Esophagus mucosa (tissue), 1 donor: ENCODE data around the gene CABP4. TPM values are rescaled to one million over a fixed set of nuclear protein-coding genes. Genes with fewer than 3 reads are reported as not detected.
"Not testable (repeated sequence)": the region's sequence is repeated elsewhere in the genome, so short reads cannot be mapped to it uniquely, and the experiment has no call there.

Experiments used
- ATAC-seq: fragments of 200-7000 bp; cut with Tn5 transposase; one replicate; pipeline ENCODE4 v1.9.1; 2020
- total RNA-seq: library from RNA; stranded (reverse); gene quantifications from one replicate; pipeline ENCODE4 v1.2.4, GENCODE V29; 2023
- donor health status: DM: yes; HTN: yes; CAD: no.

Gene CABP4
- total RNA-seq, 1 donor from 2014 or later, result 0.24 TPM

DNA sequence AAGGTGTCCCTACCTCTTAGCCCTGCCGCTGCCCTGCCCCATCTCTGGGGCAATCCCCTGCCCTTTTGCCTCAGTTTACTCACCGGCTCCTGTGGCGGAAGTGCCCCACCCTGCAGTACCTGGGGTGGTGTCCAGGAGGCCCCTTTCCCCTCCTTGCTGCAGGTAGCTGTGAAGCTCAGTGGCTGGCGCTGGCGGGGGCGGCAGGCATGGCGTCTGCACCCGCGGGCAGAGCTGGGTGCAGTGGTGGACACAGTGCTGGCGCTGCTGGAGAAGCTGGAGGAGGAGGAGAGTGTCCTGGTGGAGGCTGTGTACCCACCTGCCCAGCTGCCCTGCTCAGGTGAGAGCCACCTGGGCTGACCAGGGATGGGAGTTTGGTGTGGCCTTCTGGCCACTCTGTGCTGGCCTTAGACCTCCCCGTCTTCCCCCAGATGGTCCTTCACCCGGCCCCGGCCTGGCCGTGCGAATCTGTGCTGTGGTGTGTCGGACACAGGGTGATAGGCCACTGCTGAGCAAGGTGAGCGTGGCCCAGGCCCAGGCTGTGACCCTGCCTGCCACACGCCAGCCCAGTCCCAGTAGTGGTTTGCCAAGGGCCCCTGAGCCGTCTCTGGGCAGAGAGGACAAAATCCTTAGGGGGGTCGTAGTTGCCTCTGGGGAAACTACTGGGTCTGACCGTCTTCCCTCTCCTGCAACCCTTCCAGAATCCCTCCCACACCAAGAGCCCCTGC, 35.7 kb upstream of the CABP4 start:
- no peak for ATAC-seq

DNA sequence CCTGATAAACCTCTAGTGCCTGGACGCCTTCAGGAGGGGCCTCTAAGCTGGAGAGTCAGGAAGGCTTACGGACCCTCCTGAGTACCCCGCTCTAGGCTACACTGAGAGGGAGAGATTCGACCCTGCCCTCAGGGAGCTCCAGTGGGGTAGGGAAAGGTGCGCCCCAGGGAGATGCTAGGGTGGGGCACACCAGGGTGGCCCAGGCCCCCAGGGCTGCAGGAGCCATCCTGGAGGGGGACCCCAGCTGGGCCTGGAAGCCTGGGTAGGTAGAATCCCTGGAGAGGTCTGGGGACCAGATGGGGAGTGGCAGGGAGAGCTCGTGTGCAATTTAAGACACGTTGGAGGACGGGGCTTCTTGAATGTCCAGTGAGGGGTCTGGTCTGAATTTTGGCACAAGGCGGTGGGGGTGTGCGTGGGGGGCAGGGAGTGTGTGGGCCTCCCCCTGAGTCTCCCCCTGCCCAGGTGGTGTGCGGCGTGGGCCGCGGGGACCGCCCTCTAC, 35.0 kb upstream of the CABP4 start:
- ATAC-seq, result no peak

DNA sequence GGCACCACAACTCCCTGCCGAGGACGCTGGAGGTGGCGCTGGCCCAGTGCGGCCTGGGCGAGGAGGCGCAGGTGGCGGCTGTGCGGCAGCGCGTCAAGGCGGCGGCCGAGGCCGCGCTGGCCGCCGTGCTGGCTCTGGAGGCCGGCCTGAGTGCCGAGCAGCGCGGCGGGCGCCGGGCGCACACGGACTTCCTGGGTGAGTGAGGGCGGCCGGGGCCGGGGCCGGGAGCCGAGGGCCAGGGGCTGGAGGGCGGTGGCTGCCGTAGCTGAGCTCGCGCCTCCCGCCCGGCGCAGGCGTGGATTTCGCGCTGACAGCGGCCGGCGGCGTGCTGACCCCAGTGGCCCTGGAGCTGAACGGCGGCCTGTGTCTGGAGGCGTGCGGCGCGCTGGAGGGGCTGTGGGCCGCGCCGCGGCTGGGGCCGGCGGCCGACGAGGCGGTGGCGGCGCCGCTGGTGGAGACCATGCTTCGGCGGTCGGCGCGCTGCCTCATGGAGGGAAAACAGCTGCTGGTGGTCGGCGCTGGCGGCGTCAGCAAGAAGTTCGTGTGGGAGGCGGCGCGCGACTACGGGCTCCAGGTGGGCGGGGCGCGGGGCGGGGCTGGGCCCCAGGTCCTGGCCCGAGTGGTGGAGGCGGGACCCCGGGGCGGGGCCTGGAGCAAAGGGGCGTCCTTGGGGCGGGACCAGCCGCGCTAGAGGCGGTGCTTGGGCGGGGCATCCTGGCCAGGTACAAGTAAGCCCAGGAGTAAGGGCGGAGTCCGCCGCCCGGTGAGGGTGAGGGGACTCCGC, 34.3 kb upstream of the CABP4 start:
- peak; percentile 89 for ATAC-seq

DNA sequence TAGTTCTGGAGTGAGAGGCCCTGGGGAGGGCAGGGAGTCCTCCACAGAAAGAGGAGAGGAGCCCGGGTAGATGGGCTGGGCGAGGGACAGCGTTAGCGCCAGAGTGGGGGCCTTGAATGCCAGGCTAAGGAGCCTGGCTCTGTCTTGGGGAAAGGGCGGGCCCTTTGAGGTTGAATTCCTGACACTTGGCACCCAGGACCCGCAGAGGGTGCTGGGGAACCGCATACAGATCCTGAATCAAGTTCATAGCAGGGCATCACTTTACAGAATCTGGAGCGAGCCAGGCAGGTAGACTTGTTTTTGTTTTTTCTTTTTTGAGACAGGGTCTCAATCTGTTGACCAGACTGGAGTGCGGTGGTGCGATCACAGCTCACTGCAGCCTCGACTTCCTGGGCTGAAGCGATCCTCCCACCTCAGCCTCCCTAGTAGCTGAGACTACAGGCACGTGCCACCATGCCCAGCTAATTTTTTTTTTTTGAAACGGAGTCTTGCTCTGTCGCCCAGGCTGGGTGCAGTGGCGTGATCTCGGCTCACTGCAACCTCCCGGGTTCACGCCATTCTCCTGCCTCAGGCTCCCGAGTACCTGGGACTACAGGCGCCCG, 33.6 kb upstream of the CABP4 start:
- no peak for ATAC-seq

DNA sequence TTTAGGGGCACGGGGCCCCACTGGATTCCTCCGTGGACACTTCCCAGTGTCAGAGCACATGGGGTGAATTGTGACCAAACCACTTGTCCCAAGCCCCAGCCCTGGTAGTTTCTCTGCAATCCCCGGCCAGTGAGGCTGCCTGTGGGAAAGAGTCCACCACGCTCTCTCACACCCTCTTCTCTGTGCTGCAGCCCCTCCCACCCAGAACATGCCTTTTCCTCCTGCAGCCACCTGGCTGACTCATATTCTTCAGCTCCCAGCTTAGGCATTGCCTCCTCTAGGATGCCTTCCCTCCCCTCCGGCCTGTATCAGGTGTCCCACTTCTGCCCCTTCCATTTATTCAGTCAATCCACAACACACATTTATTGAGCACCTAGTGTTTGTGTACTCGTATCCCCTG, 32.3 kb upstream of the CABP4 start:
- ATAC-seq, result peak; percentile 27

DNA sequence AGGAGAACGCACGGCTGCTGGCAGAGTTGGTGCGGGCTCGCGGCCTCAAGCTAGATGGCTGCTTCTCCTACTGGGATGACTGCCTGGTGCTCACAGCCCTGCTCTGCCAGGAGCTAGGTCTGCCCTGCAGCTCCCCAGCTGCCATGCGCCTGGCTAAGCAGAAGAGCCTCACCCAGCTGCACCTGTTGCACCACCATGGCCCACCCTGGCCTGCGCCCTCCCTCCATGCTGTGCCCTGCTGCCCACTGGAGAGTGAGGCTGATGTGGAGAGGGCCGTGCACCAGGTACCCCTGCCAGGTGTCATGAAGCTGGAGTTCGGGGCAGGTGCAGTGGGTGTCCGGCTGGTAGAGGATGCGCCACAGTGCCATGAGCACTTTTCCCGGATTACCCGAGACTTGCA, 31.7 kb upstream of the CABP4 start:
- no peak for ATAC-seq

DNA sequence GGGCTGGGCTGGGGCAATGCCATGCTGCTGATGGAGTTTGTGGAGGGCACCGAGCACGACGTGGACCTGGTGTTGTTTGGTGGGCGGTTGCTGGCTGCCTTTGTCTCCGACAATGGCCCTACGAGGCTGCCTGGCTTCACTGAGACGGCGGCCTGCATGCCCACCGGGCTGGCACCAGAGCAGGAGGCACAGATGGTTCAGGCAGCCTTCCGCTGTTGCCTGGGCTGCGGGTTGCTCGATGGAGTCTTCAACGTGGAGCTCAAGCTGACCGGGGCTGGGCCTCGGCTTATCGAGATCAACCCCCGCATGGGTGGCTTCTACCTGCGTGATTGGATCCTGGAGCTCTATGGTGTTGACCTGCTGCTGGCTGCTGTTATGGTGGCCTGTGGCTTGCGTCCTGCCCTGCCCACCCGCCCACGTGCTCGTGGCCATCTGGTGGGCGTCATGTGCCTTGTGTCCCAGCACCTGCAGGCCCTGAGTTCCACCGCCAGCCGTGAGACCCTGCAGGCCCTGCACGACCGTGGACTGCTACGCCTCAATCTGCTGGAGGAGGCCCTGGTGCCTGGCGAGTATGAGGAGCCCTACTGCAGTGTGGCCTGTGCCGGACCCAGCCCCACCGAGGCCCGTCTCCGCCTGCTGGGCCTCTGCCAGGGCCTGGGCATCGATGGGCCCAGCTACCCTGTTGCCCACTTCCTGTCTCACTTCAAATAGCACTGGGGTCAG, 31.1 kb upstream of the CABP4 start:
- no peak for ATAC-seq

DNA sequence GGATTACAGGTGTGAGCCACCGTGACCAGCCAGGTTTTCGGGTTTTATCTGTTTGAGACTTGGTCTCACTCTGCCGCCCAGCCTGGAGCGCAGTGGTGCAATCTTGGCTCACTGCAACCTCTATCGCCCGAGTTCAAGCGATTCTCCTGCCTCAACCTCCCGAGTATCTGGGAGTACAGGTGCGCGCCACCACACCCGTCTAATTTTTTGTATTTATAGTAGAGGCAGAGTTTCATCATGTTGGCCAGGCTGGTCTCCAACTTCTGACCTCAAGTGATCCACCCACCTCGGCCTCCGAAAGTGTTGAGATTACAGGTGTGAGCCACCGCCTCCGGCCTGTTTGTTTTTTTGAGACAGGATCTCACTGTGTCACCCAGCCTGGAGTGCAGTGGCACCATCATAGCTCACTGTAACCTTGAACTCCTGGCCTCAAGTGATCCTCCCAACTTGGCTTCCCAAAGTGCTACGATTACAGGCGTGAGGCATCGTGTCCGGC, 27.7 kb upstream of the CABP4 start:
- not testable (repeated sequence) for ATAC-seq

DNA sequence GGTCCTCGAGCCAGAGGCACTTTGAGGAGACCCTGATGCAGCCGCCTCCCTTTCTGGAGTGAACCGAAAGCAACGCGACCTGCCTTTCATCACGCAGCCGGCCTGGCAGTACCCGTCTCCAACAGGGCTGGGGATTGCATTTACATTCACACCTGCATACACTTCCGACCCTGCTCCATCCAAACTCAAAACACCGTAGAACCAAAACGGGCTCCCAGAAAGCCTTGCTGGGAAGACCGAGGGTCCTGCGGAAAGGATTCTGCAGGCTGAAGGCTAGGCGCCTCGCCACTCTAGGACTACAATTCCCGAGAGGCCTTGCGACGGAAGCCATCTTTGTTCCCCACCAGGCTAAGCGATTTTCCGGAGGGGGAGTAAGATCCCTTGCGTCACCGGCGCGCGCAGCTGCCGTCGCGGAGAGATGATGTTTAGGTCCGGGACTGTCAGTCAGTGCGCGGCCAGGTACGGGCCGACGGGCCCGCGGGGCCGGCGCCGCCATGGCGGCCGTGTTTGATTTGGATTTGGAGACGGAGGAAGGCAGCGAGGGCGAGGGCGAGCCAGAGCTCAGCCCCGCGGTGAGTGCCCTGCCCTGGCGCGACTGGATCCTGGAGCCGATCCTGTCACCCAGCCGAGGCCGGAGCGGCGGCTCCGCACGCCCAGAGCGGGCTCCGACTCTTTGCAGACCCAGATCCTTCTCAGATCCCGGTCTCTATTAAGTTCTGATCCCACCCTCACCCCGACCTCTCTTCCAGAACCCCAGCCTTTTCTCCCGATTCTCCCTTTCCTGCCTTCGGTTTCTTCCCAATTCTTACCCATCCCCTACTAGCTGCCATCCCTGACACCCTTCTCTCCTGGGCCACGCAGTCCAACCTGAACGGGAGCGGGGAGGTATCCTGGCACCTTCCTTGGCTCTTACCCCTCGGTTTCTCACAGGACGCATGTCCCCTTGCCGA, 26.8 kb upstream of the CABP4 start, which contains the start of gene RPS6KB2:
Gene RPS6KB2, plus strand, starts transcription at position 443 of the 950 bp plus-strand sequence. Its CDS starts 52 bp downstream, at position 495.
- peak; percentile 88 for ATAC-seq

DNA sequence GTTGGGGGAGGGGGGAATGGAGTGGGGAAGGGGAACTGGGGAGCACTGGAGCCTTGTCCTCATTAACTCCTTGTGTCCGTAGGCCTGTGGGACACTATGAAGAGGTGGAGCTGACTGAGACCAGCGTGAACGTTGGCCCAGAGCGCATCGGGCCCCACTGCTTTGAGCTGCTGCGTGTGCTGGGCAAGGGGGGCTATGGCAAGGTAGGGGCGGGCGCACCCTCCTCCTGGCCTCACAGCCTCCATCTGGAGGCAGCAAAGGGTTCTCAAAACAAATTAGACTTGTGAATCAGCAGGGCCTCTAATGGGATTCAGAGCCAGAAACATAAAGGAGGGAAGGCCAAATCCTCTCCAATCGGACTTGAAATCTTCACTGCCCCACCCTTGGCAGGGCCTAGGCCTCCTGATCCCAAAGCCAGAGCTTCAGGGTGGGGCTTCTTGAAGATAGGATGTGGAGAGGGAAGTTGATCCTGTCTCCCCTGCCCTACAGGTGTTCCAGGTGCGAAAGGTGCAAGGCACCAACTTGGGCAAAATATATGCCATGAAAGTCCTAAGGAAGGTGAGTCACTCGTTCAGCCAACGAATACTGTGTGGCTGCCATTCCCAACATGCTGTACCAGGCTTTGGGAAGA, 26.0 kb upstream of the CABP4 start:
- ATAC-seq, result peak; percentile 65

DNA sequence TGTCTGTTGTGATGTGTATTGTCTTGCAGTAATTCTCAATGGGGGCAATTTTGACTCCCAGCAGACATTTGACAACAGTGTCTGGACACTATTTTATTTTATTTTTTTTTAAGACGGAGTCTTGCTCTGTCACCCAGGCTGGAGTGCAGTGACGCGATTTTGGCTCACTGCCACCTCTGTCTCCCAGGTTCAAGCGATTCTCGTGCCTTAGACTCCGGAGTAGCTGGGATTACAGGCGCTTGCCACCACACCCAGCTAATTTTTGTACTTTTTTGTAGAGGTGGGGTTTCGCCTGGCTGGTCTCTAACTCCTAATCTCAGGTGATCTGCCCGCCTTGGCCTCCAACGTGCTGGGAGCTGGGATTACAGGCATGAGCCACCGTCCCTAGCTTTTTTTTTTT, 25.4 kb upstream of the CABP4 start:
- no peak for ATAC-seq

DNA sequence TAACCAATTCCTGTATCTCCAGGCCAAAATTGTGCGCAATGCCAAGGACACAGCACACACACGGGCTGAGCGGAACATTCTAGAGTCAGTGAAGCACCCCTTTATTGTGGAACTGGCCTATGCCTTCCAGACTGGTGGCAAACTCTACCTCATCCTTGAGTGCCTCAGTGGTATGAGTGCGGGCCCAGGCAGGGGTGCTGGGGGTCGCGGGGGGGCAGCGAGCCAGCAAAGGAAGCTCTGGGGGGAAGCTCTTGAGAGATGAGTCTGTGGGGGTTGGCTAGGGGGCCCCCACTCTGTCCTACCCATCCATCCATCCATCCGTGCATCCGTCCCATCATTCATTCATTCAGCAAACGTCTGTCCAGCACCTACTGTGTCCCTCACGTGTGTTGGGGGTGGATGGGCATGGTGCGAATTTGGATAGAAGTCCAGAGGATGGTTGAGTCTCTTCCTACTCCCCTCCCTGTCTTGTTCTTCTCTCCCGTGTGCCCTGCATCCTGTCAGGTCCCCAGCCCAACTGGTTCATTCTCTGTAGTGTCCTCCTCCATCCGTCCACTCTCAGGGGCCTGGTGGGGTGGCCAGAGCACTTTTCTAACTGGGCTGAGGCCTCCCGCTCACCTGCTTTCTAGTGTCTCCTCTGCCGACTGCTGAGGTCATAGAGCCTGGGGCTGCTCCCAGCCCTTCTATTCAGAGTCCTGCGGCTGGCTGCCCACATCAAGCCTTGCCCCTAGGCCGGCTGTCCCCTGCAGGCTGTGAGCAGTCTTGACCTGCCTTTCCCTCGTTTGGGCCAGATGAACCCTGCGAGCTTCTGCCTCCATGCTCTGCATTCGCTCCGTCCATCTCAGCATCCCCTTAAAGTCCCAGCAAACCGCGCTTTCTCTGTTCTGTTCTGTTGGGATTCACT, 23.6 kb upstream of the CABP4 start:
- ATAC-seq, result no peak

DNA sequence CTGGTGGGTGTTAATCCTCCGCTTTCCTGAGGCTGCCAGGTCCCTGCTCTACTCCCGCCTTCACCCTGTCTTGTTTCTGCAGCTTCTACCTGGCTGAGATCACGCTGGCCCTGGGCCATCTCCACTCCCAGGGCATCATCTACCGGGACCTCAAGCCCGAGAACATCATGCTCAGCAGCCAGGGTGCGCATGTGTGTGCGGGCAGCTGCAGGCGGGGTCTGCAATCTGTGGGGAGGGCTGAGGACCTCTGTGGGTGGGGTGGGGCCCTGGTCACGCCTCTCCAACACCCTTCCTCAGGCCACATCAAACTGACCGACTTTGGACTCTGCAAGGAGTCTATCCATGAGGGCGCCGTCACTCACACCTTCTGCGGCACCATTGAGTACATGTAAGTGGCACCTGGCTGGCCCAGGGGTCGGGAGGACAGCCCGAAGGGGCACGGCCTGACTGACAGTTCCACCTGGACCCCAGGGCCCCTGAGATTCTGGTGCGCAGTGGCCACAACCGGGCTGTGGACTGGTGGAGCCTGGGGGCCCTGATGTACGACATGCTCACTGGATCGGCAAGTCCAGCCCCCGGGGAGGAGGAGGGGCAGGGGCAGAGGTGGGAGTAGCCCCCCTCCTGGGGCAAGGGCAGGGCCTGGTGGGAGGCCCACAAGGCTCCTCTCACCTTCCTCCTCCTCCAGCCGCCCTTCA, 22.4 kb upstream of the CABP4 start:
- no peak for ATAC-seq

DNA sequence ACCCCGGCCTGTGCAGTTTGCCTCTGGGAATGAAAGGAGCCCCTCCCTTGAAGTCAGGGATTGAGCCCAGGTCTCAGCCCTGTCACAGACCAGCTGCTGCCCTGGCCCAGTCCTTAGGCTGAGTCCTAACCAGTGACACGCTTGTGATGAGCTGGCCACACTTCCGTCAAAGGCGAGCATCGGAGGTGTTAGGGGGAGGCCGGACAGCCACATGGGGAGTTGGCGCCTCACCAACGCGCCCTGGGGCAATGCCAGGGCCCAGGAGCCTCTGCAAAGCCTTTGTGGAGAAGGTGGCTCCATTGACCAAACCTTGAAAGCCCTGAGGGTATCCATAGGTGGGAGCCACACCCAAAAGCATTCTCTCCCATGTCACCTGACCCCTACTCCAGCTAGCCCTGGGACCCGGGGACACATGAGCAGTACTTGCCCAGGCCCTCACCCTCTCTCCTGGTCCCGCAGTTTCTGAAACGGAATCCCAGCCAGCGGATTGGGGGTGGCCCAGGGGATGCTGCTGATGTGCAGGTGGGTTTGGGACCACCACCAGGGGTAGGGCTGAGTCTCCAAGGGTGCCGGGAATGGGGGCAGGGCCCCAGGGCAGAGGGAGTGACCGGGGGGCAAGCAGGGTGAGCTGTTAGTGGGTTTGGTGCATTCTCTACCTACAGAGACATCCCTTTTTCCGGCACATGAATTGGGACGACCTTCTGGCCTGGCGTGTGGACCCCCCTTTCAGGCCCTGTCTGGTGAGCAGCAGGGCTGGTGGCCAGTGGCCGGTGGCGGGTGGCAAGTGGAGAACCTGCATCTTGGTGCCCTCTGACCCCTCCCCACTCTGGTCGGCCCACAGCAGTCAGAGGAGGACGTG, 21.4 kb upstream of the CABP4 start:
- no peak for ATAC-seq

DNA sequence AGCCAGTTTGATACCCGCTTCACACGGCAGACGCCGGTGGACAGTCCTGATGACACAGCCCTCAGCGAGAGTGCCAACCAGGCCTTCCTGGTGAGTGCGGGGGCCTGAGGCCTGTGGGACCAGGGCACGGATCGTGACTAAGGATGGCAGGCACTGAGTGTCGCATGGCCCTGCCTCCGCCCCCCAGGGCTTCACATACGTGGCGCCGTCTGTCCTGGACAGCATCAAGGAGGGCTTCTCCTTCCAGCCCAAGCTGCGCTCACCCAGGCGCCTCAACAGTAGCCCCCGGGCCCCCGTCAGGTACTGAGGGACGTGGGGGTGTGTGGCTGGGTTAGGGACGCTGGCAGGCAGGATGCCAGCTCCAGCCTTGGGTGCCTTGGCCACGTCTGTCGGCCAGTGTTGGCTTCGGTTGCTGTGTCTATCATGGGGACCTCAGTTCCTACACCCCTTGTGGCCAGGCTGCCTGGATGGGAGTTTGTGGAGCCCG, 20.7 kb upstream of the CABP4 start:
- no peak for ATAC-seq

DNA sequence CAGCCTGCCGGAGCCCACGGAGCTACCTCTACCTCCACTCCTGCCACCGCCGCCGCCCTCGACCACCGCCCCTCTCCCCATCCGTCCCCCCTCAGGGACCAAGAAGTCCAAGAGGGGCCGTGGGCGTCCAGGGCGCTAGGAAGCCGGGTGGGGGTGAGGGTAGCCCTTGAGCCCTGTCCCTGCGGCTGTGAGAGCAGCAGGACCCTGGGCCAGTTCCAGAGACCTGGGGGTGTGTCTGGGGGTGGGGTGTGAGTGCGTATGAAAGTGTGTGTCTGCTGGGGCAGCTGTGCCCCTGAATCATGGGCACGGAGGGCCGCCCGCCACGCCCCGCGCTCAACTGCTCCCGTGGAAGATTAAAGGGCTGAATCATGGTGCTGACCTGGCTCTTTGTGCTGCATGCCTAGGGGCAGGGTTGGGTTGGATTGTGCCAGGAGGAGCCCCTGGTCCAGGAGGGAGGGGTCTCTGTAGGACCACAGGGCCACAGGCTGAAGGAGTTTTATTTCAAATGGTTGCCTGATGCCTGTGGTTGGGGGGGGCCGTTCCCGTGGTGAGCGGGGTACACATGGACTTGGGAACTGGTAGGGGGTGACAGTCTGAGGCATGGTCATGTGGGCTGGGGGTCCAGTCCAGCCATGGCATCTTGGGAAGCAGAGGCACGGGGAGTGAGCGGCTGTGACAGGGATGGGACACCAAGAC, 20.0 kb upstream of the CABP4 start:
- peak; percentile 54 for ATAC-seq
